OCI-LY1 (cell line): Measurements from ENCODE around the gene COTL1.

Experiments
- H2AFZ ChIP-seq: fragments of 200-600 bp; sonication (generic), shearing (Covaris generic); 2 replicates; pipeline ENCODE4 v1.6.0; 2014; ENCODE audit warnings: antibody characterized with exemption, mild to moderate bottlenecking, low read length
- H3F3A ChIP-seq: fragments of 200-600 bp; sonication (generic), shearing (Covaris generic); 2 replicates; pipeline ENCODE4 v1.6.0; 2014; ENCODE audit warnings: mild to moderate bottlenecking, antibody characterized with exemption, low read length, moderate library complexity; ENCODE audit not compliant: insufficient read depth
- H3K27ac ChIP-seq: fragments of 200-600 bp; sonication (generic); 2 replicates; pipeline ENCODE4 v1.5.1; 2014; ENCODE audit warnings: low read length, mixed run types, mild to moderate bottlenecking, low read depth; ENCODE audit not compliant: poor library complexity, severe bottlenecking
- H3K27me3 ChIP-seq: fragments of 200-600 bp; sonication (generic); 2 replicates; pipeline ENCODE4 v1.6.0; 2014; ENCODE audit warnings: antibody characterized with exemption, mild to moderate bottlenecking, low read length, moderate library complexity; ENCODE audit not compliant: insufficient read depth
- H3K36me3 ChIP-seq: fragments of 200-600 bp; sonication (generic); 2 replicates; pipeline ENCODE4 v1.6.1; 2014; ENCODE audit warnings: mild to moderate bottlenecking, antibody characterized with exemption, low read length, moderate library complexity, mixed read lengths; ENCODE audit not compliant: insufficient read depth
- H3K4me1 ChIP-seq: fragments of 200-600 bp; sonication (generic); 2 replicates; pipeline ENCODE4 v1.5.1; 2014; ENCODE audit warnings: mild to moderate bottlenecking, low read length, moderate library complexity; ENCODE audit not compliant: insufficient read depth, severe bottlenecking
- H3K4me2 ChIP-seq: fragments of 200-600 bp; sonication (generic), shearing (Covaris generic); 2 replicates; pipeline ENCODE4 v1.6.1; 2014; ENCODE audit warnings: low read length
- H3K4me3 ChIP-seq: fragments of 200-600 bp; sonication (generic); 2 replicates; pipeline ENCODE4 v1.5.1; 2014; ENCODE audit warnings: low read length, low read depth, mild to moderate bottlenecking, mixed read lengths; ENCODE audit not compliant: poor library complexity, severe bottlenecking
- H3K79me2 ChIP-seq: fragments of 200-600 bp; shearing (Covaris generic); 2 replicates; pipeline ENCODE4 v1.6.1; 2016; ENCODE audit warnings: mixed run types, low read length, mixed read lengths; ENCODE audit not compliant: insufficient read depth
- H3K9ac ChIP-seq: fragments of 200-600 bp; sonication (generic), shearing (Covaris generic); 2 replicates; pipeline ENCODE4 v1.6.1; 2014; ENCODE audit warnings: mild to moderate bottlenecking, low read length, mixed read lengths
- H3K9me2 ChIP-seq: fragments of 200-600 bp; sonication (generic), shearing (Covaris generic); 2 replicates; pipeline ENCODE4 v1.6.1; 2014; ENCODE audit warnings: low read depth, mild to moderate bottlenecking, low read length, mixed read lengths
- H3K9me3 ChIP-seq: fragments of 200-600 bp; shearing (Covaris generic); 2 replicates; pipeline ENCODE4 v1.6.1; 2014; ENCODE audit warnings: low read length, mixed read lengths
- H4K20me1 ChIP-seq: fragments of 200-600 bp; sonication (generic), shearing (Covaris generic); 2 replicates; pipeline ENCODE4 v1.6.0; 2016; ENCODE audit warnings: mild to moderate bottlenecking, low read length; ENCODE audit not compliant: insufficient read depth
- EZH2 ChIP-seq: fragments of 200-600 bp; sonication (generic), shearing (Covaris generic); IDR thresholded peaks from 2 replicates; pipeline ENCODE4 v1.8.0; 2017; ENCODE audit warnings: borderline replicate concordance, mixed run types, mild to moderate bottlenecking, antibody characterized with exemption, low read length, moderate library complexity, mixed read lengths
- TF ChIP-seq, protein P1 (sequence below): fragments of 200-600 bp; sonication (generic), shearing (Covaris generic); IDR thresholded peaks from 2 replicates; pipeline ENCODE4 v1.5.1; 2017; ENCODE audit warnings: mild to moderate bottlenecking, antibody characterized with exemption, low read length, moderate library complexity, mixed read lengths

The COTL1 gene

GRCh38 chr16:84604477-84605013 lies 13.3 kb downstream of the COTL1 start:
- Histone ChIP-seq H3K9ac (peak overlapping the region; percentile 28; the same call in 1 of the 2 replicates), H4K20me1 (no peaks in the 10 kb centered on the region), H3K9me2 (no peaks in the 10 kb centered on the region), H3K4me3 (peak overlapping the region; percentile 10), H2AFZ (no peak overlapping the region), H3K79me2 (peaks cover 44% of the 10 kb centered on the region), H3K4me2 (peak overlapping the region; percentile 45; the same call in 1 of the 2 replicates), H3K36me3 (peaks cover 33% of the 10 kb centered on the region; the same call in 1 of the 2 replicates), H3K27me3 (no peaks in the 10 kb centered on the region), H3F3A (peaks cover 10% of the 10 kb centered on the region), H3K4me1 (peaks cover 99% of the 10 kb centered on the region), H3K9me3 (no peaks in the 10 kb centered on the region), H3K27ac (peak overlapping the region; percentile 71)
- TF ChIP-seq EZH2, result no peak
- TF ChIP-seq, protein P1, sequence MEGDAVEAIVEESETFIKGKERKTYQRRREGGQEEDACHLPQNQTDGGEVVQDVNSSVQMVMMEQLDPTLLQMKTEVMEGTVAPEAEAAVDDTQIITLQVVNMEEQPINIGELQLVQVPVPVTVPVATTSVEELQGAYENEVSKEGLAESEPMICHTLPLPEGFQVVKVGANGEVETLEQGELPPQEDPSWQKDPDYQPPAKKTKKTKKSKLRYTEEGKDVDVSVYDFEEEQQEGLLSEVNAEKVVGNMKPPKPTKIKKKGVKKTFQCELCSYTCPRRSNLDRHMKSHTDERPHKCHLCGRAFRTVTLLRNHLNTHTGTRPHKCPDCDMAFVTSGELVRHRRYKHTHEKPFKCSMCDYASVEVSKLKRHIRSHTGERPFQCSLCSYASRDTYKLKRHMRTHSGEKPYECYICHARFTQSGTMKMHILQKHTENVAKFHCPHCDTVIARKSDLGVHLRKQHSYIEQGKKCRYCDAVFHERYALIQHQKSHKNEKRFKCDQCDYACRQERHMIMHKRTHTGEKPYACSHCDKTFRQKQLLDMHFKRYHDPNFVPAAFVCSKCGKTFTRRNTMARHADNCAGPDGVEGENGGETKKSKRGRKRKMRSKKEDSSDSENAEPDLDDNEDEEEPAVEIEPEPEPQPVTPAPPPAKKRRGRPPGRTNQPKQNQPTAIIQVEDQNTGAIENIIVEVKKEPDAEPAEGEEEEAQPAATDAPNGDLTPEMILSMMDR, result no peak

- Histone ChIP-seq H3K27ac (peak overlapping the region; percentile 98), H3K4me1 (peaks cover 99% of the 10 kb centered on the region), H3K4me2 (peak overlapping the region; percentile 50; the same call in 1 of the 2 replicates)
Observed at GRCh38 chr16:84603940-84604339, 13.9 kb downstream of the COTL1 start.

GRCh38 chr16:84603140-84603816 lies 14.6 kb downstream of the COTL1 start:
- Histone ChIP-seq H3K27me3 (no peaks in the 10 kb centered on the region), H3K9me3 (no peaks in the 10 kb centered on the region), H3F3A (peaks cover 10% of the 10 kb centered on the region), H3K36me3 (peaks cover 29% of the 10 kb centered on the region; the same call in 1 of the 2 replicates), H3K79me2 (peaks cover 35% of the 10 kb centered on the region), H3K4me1 (peaks cover 97% of the 10 kb centered on the region), H3K9me2 (no peaks in the 10 kb centered on the region), H3K9ac (peak overlapping the region; percentile 27; the same call in 1 of the 2 replicates), H2AFZ (no peak overlapping the region), H3K4me3 (peak overlapping the region; percentile 3), H3K4me2 (peak overlapping the region; percentile 50), H3K27ac (peak overlapping the region; percentile 98), H4K20me1 (no peaks in the 10 kb centered on the region)
- TF ChIP-seq EZH2, result no peak
- TF ChIP-seq, protein P1, result no peak

More at GRCh38 chr16:84603940-84604339, 13.9 kb downstream of the COTL1 start:
- no peak for TF ChIP-seq EZH2
- TF ChIP-seq, protein P1, result no peak
- no peak overlapping the region for H3K9ac ChIP-seq
- H3K27me3 ChIP-seq, result no peaks in the 10 kb centered on the region
- peaks cover 29% of the 10 kb centered on the region; the same call in 1 of the 2 replicates for H3K36me3 ChIP-seq
- H3K9me3 ChIP-seq, result no peaks in the 10 kb centered on the region
- no peaks in the 10 kb centered on the region for H4K20me1 ChIP-seq
- H2AFZ ChIP-seq, result no peak overlapping the region
- peaks cover 38% of the 10 kb centered on the region for H3K79me2 ChIP-seq
- peaks cover 10% of the 10 kb centered on the region for H3F3A ChIP-seq
- no peak overlapping the region for H3K4me3 ChIP-seq
- no peaks in the 10 kb centered on the region for H3K9me2 ChIP-seq
